ENCODE data around the gene GAGE12E.
"Not testable (repeated sequence)": the region's sequence is repeated elsewhere in the genome, so short reads cannot be mapped to it uniquely, and the experiment has no call there.

The GAGE12E gene, protein sequence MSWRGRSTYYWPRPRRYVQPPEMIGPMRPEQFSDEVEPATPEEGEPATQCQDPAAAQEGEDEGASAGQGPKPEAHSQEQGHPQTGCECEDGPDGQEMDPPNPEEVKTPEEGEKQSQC

GRCh38 chrX:49550989-49551388 is at the start of gene GAGE12E:
GAGE12E (plus strand) TSS chrX:49551289; CDS start chrX:49552444, 1,155 bp downstream.
- not testable (repeated sequence) for FAIRE-seq; DNase-seq (ENCODE audit: insufficient read length, low spot score)

GRCh38 chrX:49531877-49532276 is 19.2 kb upstream of the GAGE12E start, which contains the start of gene GAGE12C:
GAGE12C (plus strand) TSS chrX:49532177; CDS start chrX:49533332, 1,155 bp downstream.
- FAIRE-seq; DNase-seq (ENCODE audit: insufficient read length, low spot score): not testable (repeated sequence)

GRCh38 chrX:49541433-49541832 is 9.7 kb upstream of the GAGE12E start, which contains the start of gene GAGE12D:
GAGE12D (plus strand) TSS chrX:49541733; CDS start chrX:49542888, 1,155 bp downstream.
- FAIRE-seq; DNase-seq (ENCODE audit: insufficient read length, low spot score): not testable (repeated sequence)

DNA sequence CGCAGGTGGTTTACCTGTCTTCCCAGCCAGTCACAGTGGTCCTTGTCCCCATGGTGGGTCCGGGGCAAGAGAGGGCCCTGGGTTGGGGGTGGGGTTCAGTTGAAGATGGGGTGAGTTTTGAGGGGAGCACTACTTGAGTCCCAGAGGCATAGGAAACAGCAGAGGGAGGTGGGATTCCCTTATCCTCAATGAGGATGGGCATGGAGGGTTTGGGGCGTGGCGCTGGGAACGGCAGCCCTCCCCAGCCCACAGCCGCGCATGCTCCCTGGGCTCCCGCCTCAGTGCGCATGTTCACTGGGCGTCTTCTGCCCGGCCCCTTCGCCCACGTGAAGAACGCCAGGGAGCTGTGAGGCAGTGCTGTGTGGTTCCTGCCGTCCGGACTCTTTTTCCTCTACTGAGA is 9.5 kb downstream of the GAGE12E start, which contains the start of gene GAGE12F:
GAGE12F (plus strand) TSS at position 301 of the 400 bp plus-strand sequence. CDS start 1,155 bp downstream, outside the sequence.
- not testable (repeated sequence) for DNase-seq (ENCODE audit: insufficient read length, low spot score); FAIRE-seq

GRCh38 chrX:49568728-49569127 is 17.6 kb downstream of the GAGE12E start:
- FAIRE-seq; DNase-seq (ENCODE audit: insufficient read length, low spot score): not testable (repeated sequence)

GRCh38 chrX:49569152-49569551 is 18.1 kb downstream of the GAGE12E start:
- not testable (repeated sequence) for DNase-seq (ENCODE audit: insufficient read length, low spot score); FAIRE-seq

DNA sequence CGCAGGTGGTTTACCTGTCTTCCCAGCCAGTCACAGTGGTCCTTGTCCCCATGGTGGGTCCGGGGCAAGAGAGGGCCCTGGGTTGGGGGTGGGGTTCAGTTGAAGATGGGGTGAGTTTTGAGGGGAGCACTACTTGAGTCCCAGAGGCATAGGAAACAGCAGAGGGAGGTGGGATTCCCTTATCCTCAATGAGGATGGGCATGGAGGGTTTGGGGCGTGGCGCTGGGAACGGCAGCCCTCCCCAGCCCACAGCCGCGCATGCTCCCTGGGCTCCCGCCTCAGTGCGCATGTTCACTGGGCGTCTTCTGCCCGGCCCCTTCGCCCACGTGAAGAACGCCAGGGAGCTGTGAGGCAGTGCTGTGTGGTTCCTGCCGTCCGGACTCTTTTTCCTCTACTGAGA is 19.0 kb downstream of the GAGE12E start, which contains the start of gene GAGE12G:
GAGE12G (plus strand) TSS at position 301 of the 400 bp plus-strand sequence. CDS start 1,155 bp downstream, outside the sequence.
- DNase-seq (ENCODE audit: insufficient read length, low spot score); FAIRE-seq: not testable (repeated sequence)

DNA sequence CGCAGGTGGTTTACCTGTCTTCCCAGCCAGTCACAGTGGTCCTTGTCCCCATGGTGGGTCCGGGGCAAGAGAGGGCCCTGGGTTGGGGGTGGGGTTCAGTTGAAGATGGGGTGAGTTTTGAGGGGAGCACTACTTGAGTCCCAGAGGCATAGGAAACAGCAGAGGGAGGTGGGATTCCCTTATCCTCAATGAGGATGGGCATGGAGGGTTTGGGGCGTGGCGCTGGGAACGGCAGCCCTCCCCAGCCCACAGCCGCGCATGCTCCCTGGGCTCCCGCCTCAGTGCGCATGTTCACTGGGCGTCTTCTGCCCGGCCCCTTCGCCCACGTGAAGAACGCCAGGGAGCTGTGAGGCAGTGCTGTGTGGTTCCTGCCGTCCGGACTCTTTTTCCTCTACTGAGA is 28.6 kb downstream of the GAGE12E start, which contains the start of gene GAGE12H:
GAGE12H (plus strand) TSS at position 301 of the 400 bp plus-strand sequence. CDS start 1,155 bp downstream, outside the sequence.
- not testable (repeated sequence) for FAIRE-seq; DNase-seq (ENCODE audit: insufficient read length, low spot score)

GRCh38 chrX:49589196-49589595 is 38.1 kb downstream of the GAGE12E start, which contains the start of gene GAGE2A:
GAGE2A (plus strand) TSS chrX:49589496; CDS start chrX:49590651, 1,155 bp downstream.
- not testable (repeated sequence) for FAIRE-seq; DNase-seq (ENCODE audit: insufficient read length, low spot score)

- DNase-seq (ENCODE audit: insufficient read length, low spot score); FAIRE-seq: not testable (repeated sequence)
These were observed 38.8 kb downstream of the GAGE12E start for GRCh38 chrX:49589769-49590478.

DNA sequence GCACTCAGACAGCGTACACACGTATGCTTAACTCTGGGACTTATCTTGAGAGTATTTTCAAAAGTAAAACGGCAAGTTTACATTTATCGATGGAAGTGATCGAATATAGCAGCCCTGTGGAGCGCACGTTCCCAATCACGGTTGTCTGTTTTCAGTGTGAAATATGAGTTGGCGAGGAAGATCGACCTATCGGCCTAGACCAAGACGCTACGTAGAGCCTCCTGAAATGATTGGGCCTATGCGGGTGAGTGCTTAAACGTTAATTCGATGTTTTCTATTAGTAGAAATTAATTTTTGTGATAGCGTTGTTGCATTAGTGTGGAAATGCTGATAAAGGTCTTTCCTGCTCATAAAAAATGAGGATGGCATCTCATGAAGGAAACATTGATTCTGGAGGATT is 39.4 kb downstream of the GAGE12E start:
- DNase-seq (ENCODE audit: insufficient read length, low spot score); FAIRE-seq: not testable (repeated sequence)

GRCh38 chrX:49598720-49599119 is 47.6 kb downstream of the GAGE12E start, which contains the start of gene GAGE1:
GAGE1 (plus strand) TSS chrX:49599020; CDS start chrX:49600175, 1,155 bp downstream.
- not testable (repeated sequence) for FAIRE-seq; DNase-seq (ENCODE audit: insufficient read length, low spot score)

Data from H54 (cell line).